Adipocyte (in vitro differentiated cells): ENCODE results near the gene SOX13.
"Not testable (repeated sequence)": the region's sequence is repeated elsewhere in the genome, so short reads cannot be mapped to it uniquely, and the experiment has no call there.

ENCODE experiments used
- DNase-seq: peaks from one replicate; pipeline ENCODE4 v3.0.0-alpha.2; 2015; ENCODE audit warnings: low read depth
- H3K27me3 ChIP-seq: replicated peaks from 2 replicates; pipeline ENCODE4 v1.7.0; 2013; ENCODE audit warnings: mild to moderate bottlenecking, low read length, moderate library complexity; ENCODE audit not compliant: control insufficient read depth, insufficient read depth
- H3K36me3 ChIP-seq: 2 replicates; pipeline ENCODE4 v1.7.0; 2013; ENCODE audit warnings: low read length, mild to moderate bottlenecking, moderate library complexity; ENCODE audit not compliant: control insufficient read depth, insufficient read depth, severe bottlenecking
- H3K4me1 ChIP-seq: 2 replicates; pipeline ENCODE4 v1.7.0; 2013; ENCODE audit warnings: mild to moderate bottlenecking, low read length, moderate library complexity; ENCODE audit not compliant: control insufficient read depth, insufficient read depth
- H3K4me3 ChIP-seq: 2 replicates; pipeline ENCODE4 v1.7.0; 2013; ENCODE audit warnings: mild to moderate bottlenecking, low read length, moderate library complexity
- H3K9ac ChIP-seq: 2 replicates; pipeline ENCODE4 v1.7.0; 2013; ENCODE audit warnings: mild to moderate bottlenecking, low read length, moderate library complexity
- H3K9me3 ChIP-seq: 2 replicates; pipeline ENCODE4 v1.7.0; 2013; ENCODE audit warnings: mild to moderate bottlenecking, low read length, moderate library complexity; ENCODE audit not compliant: control insufficient read depth

SOX13 gene

GRCh38 chr1:204098683-204099082 lies 25.8 kb downstream of the SOX13 start:
- no peaks in the 10 kb centered on the region for H3K27me3 ChIP-seq
- peaks cover 29% of the 10 kb centered on the region for H3K4me1 ChIP-seq
- no peak for DNase-seq
- no peak overlapping the region for H3K9ac ChIP-seq
- no peaks in the 10 kb centered on the region for H3K36me3 ChIP-seq
- no peak overlapping the region for H3K4me3 ChIP-seq
- no peaks in the 10 kb centered on the region for H3K9me3 ChIP-seq

GRCh38 chr1:204099754-204100153 lies 26.8 kb downstream of the SOX13 start:
- not testable (repeated sequence) for H3K4me3 ChIP-seq, H3K9me3 ChIP-seq, H3K27me3 ChIP-seq, DNase-seq, H3K9ac ChIP-seq, H3K36me3 ChIP-seq
- peaks cover 40% of the 10 kb centered on the region for H3K4me1 ChIP-seq

- DNase-seq = no peak
- Histone ChIP-seq H3K27me3 (no peaks in the 10 kb centered on the region), H3K9ac (no peak overlapping the region), H3K4me3 (no peak overlapping the region), H3K4me1 (peaks cover 37% of the 10 kb centered on the region), H3K36me3 (no peaks in the 10 kb centered on the region), H3K9me3 (no peaks in the 10 kb centered on the region)
Measured at GRCh38 chr1:204102029-204102611, 29.2 kb downstream of the SOX13 start.

- Histone ChIP-seq H3K27me3 (no peaks in the 10 kb centered on the region), H3K9ac (peak overlapping the region; percentile 45), H3K4me1 (peaks cover 37% of the 10 kb centered on the region), H3K9me3 (no peaks in the 10 kb centered on the region), H3K4me3 (no peak overlapping the region), H3K36me3 (no peaks in the 10 kb centered on the region)
- peak; percentile 23 for DNase-seq
Measured at GRCh38 chr1:204102739-204103430, 30.0 kb downstream of the SOX13 start.

GRCh38 chr1:204103431-204103741 lies 30.5 kb downstream of the SOX13 start:
- peak; percentile 46 for DNase-seq
- H3K4me3 ChIP-seq = no peak overlapping the region
- H3K4me1 ChIP-seq = peaks cover 37% of the 10 kb centered on the region
- peak overlapping the region; percentile 45 for H3K9ac ChIP-seq
- H3K9me3 ChIP-seq = no peaks in the 10 kb centered on the region
- no peaks in the 10 kb centered on the region for H3K36me3 ChIP-seq
- H3K27me3 ChIP-seq = no peaks in the 10 kb centered on the region

- Histone ChIP-seq H3K9me3 (no peaks in the 10 kb centered on the region), H3K27me3 (no peaks in the 10 kb centered on the region), H3K4me1 (peaks cover 37% of the 10 kb centered on the region), H3K4me3 (no peak overlapping the region), H3K9ac (no peak overlapping the region), H3K36me3 (peaks cover 3% of the 10 kb centered on the region)
- DNase-seq = no peak
Measured at GRCh38 chr1:204104331-204105130, 31.6 kb downstream of the SOX13 start.

- Histone ChIP-seq H3K4me1 (peaks cover 37% of the 10 kb centered on the region), H3K27me3 (no peaks in the 10 kb centered on the region), H3K9ac (no peak overlapping the region), H3K36me3 (peaks cover 3% of the 10 kb centered on the region), H3K4me3 (no peak overlapping the region), H3K9me3 (no peaks in the 10 kb centered on the region)
- no peak for DNase-seq
Measured at GRCh38 chr1:204105131-204105515, 32.2 kb downstream of the SOX13 start.

- peaks cover 3% of the 10 kb centered on the region for H3K36me3 ChIP-seq
- peaks cover 30% of the 10 kb centered on the region for H3K4me1 ChIP-seq
- H3K9me3 ChIP-seq = no peaks in the 10 kb centered on the region
- no peak for DNase-seq
- no peaks in the 10 kb centered on the region for H3K27me3 ChIP-seq
- H3K9ac ChIP-seq = no peak overlapping the region
- no peak overlapping the region for H3K4me3 ChIP-seq
Measured at GRCh38 chr1:204106825-204107224, 33.9 kb downstream of the SOX13 start.

- Histone ChIP-seq H3K9ac (no peak overlapping the region), H3K27me3 (no peaks in the 10 kb centered on the region), H3K4me3 (no peak overlapping the region), H3K36me3 (peaks cover 3% of the 10 kb centered on the region), H3K4me1 (peaks cover 23% of the 10 kb centered on the region), H3K9me3 (no peaks in the 10 kb centered on the region)
- no peak for DNase-seq
Measured at GRCh38 chr1:204107892-204108291, 35.0 kb downstream of the SOX13 start.

- H3K4me1 ChIP-seq = peaks cover 23% of the 10 kb centered on the region
- no peak overlapping the region for H3K9ac ChIP-seq
- H3K4me3 ChIP-seq = no peak overlapping the region
- peaks cover 3% of the 10 kb centered on the region for H3K36me3 ChIP-seq
- DNase-seq = no peak
- no peaks in the 10 kb centered on the region for H3K27me3 ChIP-seq
- H3K9me3 ChIP-seq = no peaks in the 10 kb centered on the region
Measured at GRCh38 chr1:204108312-204109141, 35.6 kb downstream of the SOX13 start.
